Thyroid gland (tissue), 4 donors: Measurements from ENCODE around the gene ASB10. TPM values are rescaled to one million over a fixed set of nuclear protein-coding genes. Genes with fewer than 3 reads are reported as not detected.

ENCODE experiments used
- DNase-seq, 2 donors: peaks; one replicate each; pipeline ENCODE4 v3.0.0-alpha.2; 2019
- H3K27ac ChIP-seq, 3 donors: fragments of 200-600 bp; sonication (generic); 1 replicate in 2 of 3; 2 replicates in 1 of 3; pipeline ENCODE4 v1.5.1; 2016 to 2019; ENCODE audit warnings: mild to moderate bottlenecking in 1 of 3, moderate library complexity in 1 of 3
- H3K27me3 ChIP-seq: fragments of 200-600 bp; sonication (generic); one replicate; pipeline ENCODE4 v1.5.1; 2019
- H3K36me3 ChIP-seq, 2 donors: fragments of 200-600 bp; sonication (generic); one replicate each; pipeline ENCODE4 v1.5.1; 2016 to 2019
- H3K4me1 ChIP-seq, 2 donors: fragments of 200-600 bp; sonication (generic); one replicate each; pipeline ENCODE4 v1.5.1; 2017 to 2019
- H3K4me3 ChIP-seq, 3 donors: fragments of 200-600 bp; sonication (generic); replicated peaks in 1 of 3; 1 replicate in 2 of 3; 2 replicates in 1 of 3; pipeline ENCODE4 v1.5.1; 2016; ENCODE audit warnings: mild to moderate bottlenecking in 1 of 3
- H3K9me3 ChIP-seq: fragments of 200-600 bp; sonication (generic); one replicate; pipeline ENCODE4 v1.5.1; 2017
- CTCF ChIP-seq, 6 experiments: fragments of 200-600 bp in 3 of 6; fragments of 450-650 bp in 3 of 6; sonication (generic) in 3 of 6; IDR thresholded peaks; one replicate each; pipeline ENCODE4 v1.5.1; 2016 to 2019; ENCODE audit warnings: antibody characterized with exemption in 6 of 6, mild to moderate bottlenecking in 2 of 6, inconsistent platforms in 1 of 6, moderate library complexity in 1 of 6
- POLR2A ChIP-seq, 2 donors: fragments of 450-650 bp; IDR thresholded peaks; one replicate each; pipeline ENCODE4 v1.6.1; 2017; ENCODE audit warnings: antibody characterized with exemption in 2 of 2, mild to moderate bottlenecking in 2 of 2, moderate library complexity in 1 of 2
- WGBS, 2 donors: methylation state at CpG; one replicate each; pipeline ENCODE4 v1.1.5; 2017; 5-methylcytosine and 5-hydroxymethylcytosine counted together
- intact Hi-C: fragments of 100-400 bp; cut with DNase I; formaldehyde crosslinking; loops from one replicate; pipeline ENCODE4 v1.15.1; 2023
- total RNA-seq, 4 donors: library from RNA; depleted of rRNA; stranded (reverse); fragments of >200 nt; gene quantifications; one replicate each; pipeline ENCODE4 v1.2.3, GENCODE V29; 2016

Gene ASB10
- total RNA-seq, 4 donors from 2014 or later = not detected

- intact Hi-C loops = no loop called here
- Histone ChIP-seq H3K4me1 (no peaks in the 10 kb centered on the region), H3K27me3 (no peaks in the 10 kb centered on the region), H3K4me3 (no peak overlapping the region), H3K27ac (no peak overlapping the region), H3K36me3 (no peaks in the 10 kb centered on the region), H3K9me3 (no peaks in the 10 kb centered on the region)
- TF ChIP-seq POLR2A (IDR thresholded peaks at IDR 0.05) = no peak
- no peak for TF ChIP-seq CTCF (IDR thresholded peaks at IDR 0.05)
- DNase-seq = no peak
- WGBS, 2 donors = 80 to 89% methylated on average over 4 of the region's 4 CpGs
These were observed 2.0 kb upstream of the ASB10 start for GRCh38 chr7:151189038-151189437.

- no peak overlapping the region for H3K27ac ChIP-seq
- WGBS, 2 donors = 65 to 73% methylated on average over 5 of the region's 5 CpGs
- no peak for TF ChIP-seq CTCF (IDR thresholded peaks at IDR 0.05)
- no peak for TF ChIP-seq POLR2A (IDR thresholded peaks at IDR 0.05)
- intact Hi-C loops = no loop called here
- no peaks in the 10 kb centered on the region for H3K4me1 ChIP-seq
- no peak overlapping the region for H3K4me3 ChIP-seq
- H3K36me3 ChIP-seq = no peaks in the 10 kb centered on the region
- no peaks in the 10 kb centered on the region for H3K27me3 ChIP-seq
- no peaks in the 10 kb centered on the region for H3K9me3 ChIP-seq
- no peak for DNase-seq
These were observed 1.1 kb upstream of the ASB10 start for GRCh38 chr7:151188252-151188542.

- Histone ChIP-seq H3K4me3 (no peak overlapping the region), H3K36me3 (no peaks in the 10 kb centered on the region), H3K9me3 (no peaks in the 10 kb centered on the region), H3K27ac (no peak overlapping the region), H3K27me3 (no peaks in the 10 kb centered on the region), H3K4me1 (no peaks in the 10 kb centered on the region)
- 80 to 94% methylated on average over 11 to 17 of the region's 22 CpGs for WGBS, 2 donors
- TF ChIP-seq POLR2A (IDR thresholded peaks at IDR 0.05) (no peak), CTCF (IDR thresholded peaks at IDR 0.05) (no peak)
- intact Hi-C loops = no loop called here
- no peak for DNase-seq
These were observed 580 bp upstream of the ASB10 start for GRCh38 chr7:151187409-151188251.

GRCh38 chr7:151185762-151186639 is 1.0 kb downstream of the ASB10 start:
- 77 to 94% methylated on average over 4 to 8 of the region's 16 CpGs for WGBS, 2 donors
- no peak overlapping the region for H3K27ac ChIP-seq
- no peaks in the 10 kb centered on the region for H3K36me3 ChIP-seq
- no peak for DNase-seq
- TF ChIP-seq CTCF (IDR thresholded peaks at IDR 0.05) = no peak
- no peak for TF ChIP-seq POLR2A (IDR thresholded peaks at IDR 0.05)
- no peaks in the 10 kb centered on the region for H3K4me1 ChIP-seq
- H3K9me3 ChIP-seq = no peaks in the 10 kb centered on the region
- no peaks in the 10 kb centered on the region for H3K27me3 ChIP-seq
- H3K4me3 ChIP-seq = no peak overlapping the region
- intact Hi-C loops = no loop called here

- H3K9me3 ChIP-seq = no peaks in the 10 kb centered on the region
- no peak overlapping the region for H3K27ac ChIP-seq
- DNase-seq = no peak
- H3K4me3 ChIP-seq = no peak overlapping the region
- WGBS, 2 donors = 86 to 93% methylated on average over 11 to 15 of the region's 22 CpGs
- no peaks in the 10 kb centered on the region for H3K27me3 ChIP-seq
- no peaks in the 10 kb centered on the region for H3K4me1 ChIP-seq
- H3K36me3 ChIP-seq = no peaks in the 10 kb centered on the region
- intact Hi-C loops = no loop called here
- TF ChIP-seq CTCF (IDR thresholded peaks at IDR 0.05) (no peak), POLR2A (IDR thresholded peaks at IDR 0.05) (no peak)
These were observed 6.0 kb downstream of the ASB10 start for GRCh38 chr7:151181011-151181431.
